SK-N-SH (cell line): ENCODE measurements around the gene GFPT2.

Experiments
- CTCF ChIP-seq: fragments of 200-600 bp; sonication (generic); IDR thresholded peaks from 2 replicates; pipeline ENCODE4 v1.6.1; 2017; ENCODE audit warnings: antibody characterized with exemption, mild to moderate bottlenecking, moderate library complexity
- GABPA ChIP-seq: IDR thresholded peaks from 2 replicates; pipeline ENCODE4 v1.4.0; 2012; ENCODE audit warnings: low read depth, mild to moderate bottlenecking
- JUND ChIP-seq: IDR thresholded peaks from 2 replicates; pipeline ENCODE4 v1.4.0; 2012
- MAX ChIP-seq: IDR thresholded peaks from 2 replicates; pipeline ENCODE4 v1.4.0; 2012; ENCODE audit warnings: low read depth
- MXI1 ChIP-seq: IDR thresholded peaks from 2 replicates; pipeline ENCODE4 v1.6.1; 2012; ENCODE audit warnings: mild to moderate bottlenecking, low read depth, low read length, improper control_type of control experiment
- NRF1 ChIP-seq: IDR thresholded peaks from 2 replicates; pipeline ENCODE4 v1.6.1; 2012; ENCODE audit warnings: low read depth, mild to moderate bottlenecking, low read length
- REST ChIP-seq: IDR thresholded peaks from 2 replicates; pipeline ENCODE4 v1.6.1; 2012; ENCODE audit warnings: mild to moderate bottlenecking, low read depth, low read length, moderate library complexity
- TAF1 ChIP-seq: IDR thresholded peaks from 2 replicates; pipeline ENCODE4 v1.6.1; 2012; ENCODE audit warnings: low read depth, mild to moderate bottlenecking, low read length, moderate library complexity, borderline replicate concordance

- TF ChIP-seq TAF1 = no peak
- TF ChIP-seq CTCF = no peak
- TF ChIP-seq NRF1 = no peak
- TF ChIP-seq MXI1 = no peak
- peak; percentile 28; the same call in 1 of the 2 replicates for TF ChIP-seq JUND
- TF ChIP-seq MAX = no peak
- no peak for TF ChIP-seq GABPA
- TF ChIP-seq REST = no peak
Measured at GRCh38 chr5:180330810-180331646, 22.1 kb downstream of the GFPT2 start.
